Lung (tissue), 13 donors: ENCODE results near the gene FNIP2. TPM values are rescaled to one million over a fixed set of nuclear protein-coding genes. Genes with fewer than 3 reads are reported as not detected.
"Not testable (repeated sequence)": the region's sequence is repeated elsewhere in the genome, so short reads cannot be mapped to it uniquely, and the experiment has no call there.

ENCODE experiments used
- ATAC-seq: fragments of 200-7000 bp; cut with Tn5 transposase; one replicate; pipeline ENCODE4 v1.9.1; 2020; ENCODE audit warnings: moderate number of reproducible peaks; ENCODE audit not compliant: insufficient read depth, low FRiP score
- DNase-seq, 3 donors: peaks; one replicate each; pipeline ENCODE4 v3.0.0-alpha.2; 2013 to 2017
- H3K27ac ChIP-seq, 2 donors: one replicate each; pipeline ENCODE4 v1.5.1; 2013; ENCODE audit warnings: mild to moderate bottlenecking in 2 of 2, moderate library complexity in 2 of 2, control low read depth in 1 of 2, inconsistent platforms in 1 of 2, low read depth in 1 of 2, low read length in 1 of 2
- H3K27me3 ChIP-seq, 3 donors: one replicate each; pipeline ENCODE4 v1.5.1; 2013; ENCODE audit warnings: low read length in 2 of 3; ENCODE audit not compliant: control insufficient read depth in 3 of 3, insufficient read depth in 3 of 3
- H3K36me3 ChIP-seq, 4 donors: one replicate each; pipeline ENCODE4 v1.5.1; 2013; ENCODE audit warnings: low read length in 4 of 4, mild to moderate bottlenecking in 1 of 4, moderate library complexity in 1 of 4; ENCODE audit not compliant: control insufficient read depth in 4 of 4, insufficient read depth in 4 of 4
- H3K4me1 ChIP-seq, 5 donors: one replicate each; pipeline ENCODE4 v1.5.1; 2013; ENCODE audit warnings: low read length in 5 of 5, mild to moderate bottlenecking in 2 of 5, moderate library complexity in 1 of 5; ENCODE audit not compliant: control insufficient read depth in 5 of 5, insufficient read depth in 5 of 5
- H3K4me3 ChIP-seq: one replicate; pipeline ENCODE4 v1.5.1; 2013; ENCODE audit warnings: mild to moderate bottlenecking, control low read depth, moderate library complexity
- H3K9ac ChIP-seq, 2 donors: one replicate each; pipeline ENCODE4 v1.5.1; 2013; ENCODE audit warnings: low read length in 2 of 2, control low read depth in 1 of 2; ENCODE audit not compliant: insufficient read depth in 1 of 2
- H3K9me3 ChIP-seq, 4 donors: one replicate each; pipeline ENCODE4 v1.5.1; 2013; ENCODE audit warnings: low read length in 3 of 4, mild to moderate bottlenecking in 1 of 4, moderate library complexity in 1 of 4; ENCODE audit not compliant: control insufficient read depth in 4 of 4, insufficient read depth in 3 of 4
- CTCF ChIP-seq: IDR thresholded peaks from 2 replicates; pipeline ENCODE4 v1.5.1; 2012; ENCODE audit warnings: mild to moderate bottlenecking; ENCODE audit errors: control extremely low read depth, extremely low read depth
- WGBS, 2 donors: extraction: QIAGEN DNeasy Blood & Tissue Kit; methylation state at CpG; one replicate each; pipeline ENCODE4 v1.1.7; 2013; 5-methylcytosine and 5-hydroxymethylcytosine counted together
- polyA plus RNA-seq, 2 donors: library from polyadenylated mRNA; stranded (reverse); fragments of 200-250 nt; gene quantifications; one replicate each; pipeline ENCODE4 v1.2.1, GENCODE V29; 2013
- small RNA-seq: library from RNA; depleted of rRNA; stranded (forward); fragments of <200 nt; gene quantifications from one replicate; pipeline ENCODE3, GENCODE V24; 2014; ENCODE audit warnings: low replicate concordance
- total RNA-seq, 2 donors: library from RNA; depleted of rRNA in 1 of 2; stranded (reverse); fragments of >200 nt in 1 of 2; gene quantifications; one replicate each; pipeline ENCODE4 v1.2.1, GENCODE V29; 2014 to 2021
- donor health status: control.
- donor health status: control.
- donor health status: Bipolar disorder and iron deficiency.
- donor health status: healthy.
- donor health status: DM: yes; HTN: yes; CAD: no.

FNIP2 gene
- total and polyA plus RNA-seq, 4 donors = 12.1 to 150 (median 44.6) TPM

- peaks cover 0 to 11% (median under 1%) of the 10 kb centered on the region in 4 donors for H3K9me3 ChIP-seq
- H3K9ac ChIP-seq = no peak overlapping the region
- WGBS, 2 donors = 84 to 91% methylated on average over 2 of the region's 2 CpGs
- no peak overlapping the region for H3K4me3 ChIP-seq
- ATAC-seq (no peak), DNase-seq (peak in 1 of 3 donors; percentile 1)
- H3K36me3 ChIP-seq = no peaks in the 10 kb centered on the region
- no peak for TF ChIP-seq CTCF
- no peaks in the 10 kb centered on the region for H3K4me1 ChIP-seq
- no peak overlapping the region for H3K27ac ChIP-seq
- H3K27me3 ChIP-seq = no peaks in the 10 kb centered on the region
These were observed 179.2 kb downstream of the FNIP2 start for GRCh38 chr4:158948071-158948470.

- ATAC-seq = no peak
- no peaks in the 10 kb centered on the region for H3K27me3 ChIP-seq
- no peak overlapping the region for H3K9ac ChIP-seq
- DNase-seq = peak in 1 of 3 donors; percentile 13
- H3K36me3 ChIP-seq = no peaks in the 10 kb centered on the region
- no peak overlapping the region for H3K27ac ChIP-seq
- no peak for TF ChIP-seq CTCF
- H3K9me3 ChIP-seq = peaks cover 0 to 11% (median 2%) of the 10 kb centered on the region in 4 donors
- no peak overlapping the region for H3K4me3 ChIP-seq
- no peaks in the 10 kb centered on the region for H3K4me1 ChIP-seq
These were observed 180.3 kb downstream of the FNIP2 start for GRCh38 chr4:158949099-158949498.

- H3K9me3 ChIP-seq = peaks cover 0 to 11% (median 2%) of the 10 kb centered on the region in 4 donors
- not testable (repeated sequence) for H3K36me3 ChIP-seq, H3K27ac ChIP-seq, H3K9ac ChIP-seq, DNase-seq, H3K4me1 ChIP-seq, H3K4me3 ChIP-seq, ATAC-seq, H3K27me3 ChIP-seq
- 91 to 95% methylated on average over 2 of the region's 2 CpGs for WGBS, 2 donors
These were observed 183.5 kb downstream of the FNIP2 start for GRCh38 chr4:158952221-158952774.

- 85 to 97% methylated on average over 9 of the region's 9 CpGs for WGBS, 2 donors
- ATAC-seq, H3K27ac ChIP-seq, H3K4me3 ChIP-seq, H3K4me1 ChIP-seq, H3K9ac ChIP-seq, H3K27me3 ChIP-seq, DNase-seq, H3K36me3 ChIP-seq: not testable (repeated sequence)
- peaks cover 0 to 11% (median 2%) of the 10 kb centered on the region in 4 donors for H3K9me3 ChIP-seq
These were observed 187.5 kb downstream of the FNIP2 start for GRCh38 chr4:158956345-158956744.

- not testable (repeated sequence) for H3K4me3 ChIP-seq, H3K9me3 ChIP-seq, H3K27ac ChIP-seq, H3K27me3 ChIP-seq, H3K4me1 ChIP-seq, ATAC-seq, H3K36me3 ChIP-seq, H3K9ac ChIP-seq, DNase-seq
- WGBS, 2 donors = 96 to 100% methylated on average over 3 of the region's 3 CpGs
These were observed 188.1 kb downstream of the FNIP2 start for GRCh38 chr4:158956918-158957317.

Small RNA genes lying within 50 kb of the gene (small RNA-seq; reads per million reads assigned to genes)
- gene RF00157 = not detected
- not detected for gene RNU6-128P

Other genes with a start within 250 kb of the FNIP2 start
- 10 to 100 TPM in 1 of 2 donors, 1 to 10 TPM in 1; 2.5 to 10.7 TPM for gene RXFP1, start 247.1 kb upstream of the FNIP2 start, total RNA-seq
- 1 to 10 TPM; 1.5 to 2.8 TPM for gene RXFP1, start 247.1 kb upstream of the FNIP2 start, polyA plus RNA-seq
- gene C4orf46, start 97.1 kb upstream of the FNIP2 start, total RNA-seq = 10 to 100 TPM in 1 of 2 donors, 1 to 10 TPM in 1; 3.5 to 31.3 TPM
- 1 to 10 TPM; 2.7 to 3.0 TPM for gene C4orf46, start 97.1 kb upstream of the FNIP2 start, polyA plus RNA-seq
- 10 to 100 TPM; 16.0 to 43.8 TPM for gene ETFDH, start 96.7 kb upstream of the FNIP2 start, total RNA-seq
- gene ETFDH, start 96.7 kb upstream of the FNIP2 start, polyA plus RNA-seq = 10 to 100 TPM; 13.6 to 16.9 TPM
- gene PPID, start 45.6 kb upstream of the FNIP2 start, total RNA-seq = 10 to 100 TPM; 17.3 to 39.0 TPM
- 10 to 100 TPM; 14.7 to 25.4 TPM for gene PPID, start 45.6 kb upstream of the FNIP2 start, polyA plus RNA-seq